Activated CD8-positive, alpha-beta memory T cell treated with anti-CD3 and anti-CD28 coated beads for 48 hours (primary cell): Measurements from ENCODE around the gene TMEM254.
"Not testable (repeated sequence)": the region's sequence is repeated elsewhere in the genome, so short reads cannot be mapped to it uniquely, and the experiment has no call there.

Source experiments
- DNase-seq, 3 experiments: peaks; one replicate each; pipeline ENCODE4 v3.0.0-alpha.2; 2020; ENCODE audit warnings: low read depth in 2 of 3, low spot score in 2 of 3

Gene TMEM254

DNA sequence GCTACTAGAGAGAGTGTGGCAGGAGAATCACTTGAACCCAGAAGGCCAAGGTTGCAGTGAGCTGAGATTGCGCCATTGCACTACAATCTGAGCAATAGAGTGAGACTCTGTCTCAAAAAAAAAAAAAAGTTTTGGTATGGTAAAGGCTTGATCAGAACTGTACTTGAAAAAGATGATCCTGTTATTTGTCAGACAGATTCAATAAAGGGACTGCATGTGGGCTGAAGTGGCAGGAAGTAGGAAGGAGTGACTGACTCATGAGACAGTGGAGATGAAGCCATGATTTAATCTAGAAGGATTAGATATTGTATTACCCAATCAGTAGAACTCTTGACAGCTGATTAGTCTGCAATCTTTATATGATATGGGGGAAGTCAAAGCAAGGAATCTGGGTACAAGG, 2.7 kb upstream of the TMEM254 start:
- no peak for DNase-seq

DNA sequence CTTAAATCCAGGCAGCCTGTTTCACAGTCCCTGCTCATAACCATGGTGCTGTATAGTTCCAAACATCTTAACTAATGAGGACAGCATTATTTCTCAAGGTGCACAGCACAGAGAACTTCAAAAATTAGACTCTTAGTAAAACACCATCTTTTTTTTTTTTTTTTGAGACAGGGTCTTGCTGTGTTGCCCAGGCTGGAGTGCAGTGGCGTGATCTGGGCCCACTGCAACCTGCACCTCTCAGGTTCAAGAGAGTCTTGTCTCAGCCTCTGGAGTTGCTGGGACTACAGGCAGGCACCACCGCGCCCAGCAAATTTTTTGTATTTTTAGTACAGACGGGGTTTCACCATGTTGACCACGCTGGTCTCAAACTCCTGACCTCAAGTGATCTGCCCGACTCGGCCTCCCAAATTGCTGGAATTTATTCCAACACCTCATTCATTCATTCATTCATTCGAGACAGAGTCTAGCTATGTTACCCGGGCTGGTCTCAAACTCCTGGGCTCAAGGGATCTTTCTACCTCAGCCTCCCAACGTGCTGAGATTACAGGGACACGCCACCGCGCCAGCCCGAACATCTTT, 507 bp upstream of the TMEM254 start:
- no peak for DNase-seq

GRCh38 chr10:80079312-80079719, 851 bp downstream of the TMEM254 start:
- no peak for DNase-seq

GRCh38 chr10:80081026-80081425, 2.6 kb downstream of the TMEM254 start:
- no peak for DNase-seq

DNA sequence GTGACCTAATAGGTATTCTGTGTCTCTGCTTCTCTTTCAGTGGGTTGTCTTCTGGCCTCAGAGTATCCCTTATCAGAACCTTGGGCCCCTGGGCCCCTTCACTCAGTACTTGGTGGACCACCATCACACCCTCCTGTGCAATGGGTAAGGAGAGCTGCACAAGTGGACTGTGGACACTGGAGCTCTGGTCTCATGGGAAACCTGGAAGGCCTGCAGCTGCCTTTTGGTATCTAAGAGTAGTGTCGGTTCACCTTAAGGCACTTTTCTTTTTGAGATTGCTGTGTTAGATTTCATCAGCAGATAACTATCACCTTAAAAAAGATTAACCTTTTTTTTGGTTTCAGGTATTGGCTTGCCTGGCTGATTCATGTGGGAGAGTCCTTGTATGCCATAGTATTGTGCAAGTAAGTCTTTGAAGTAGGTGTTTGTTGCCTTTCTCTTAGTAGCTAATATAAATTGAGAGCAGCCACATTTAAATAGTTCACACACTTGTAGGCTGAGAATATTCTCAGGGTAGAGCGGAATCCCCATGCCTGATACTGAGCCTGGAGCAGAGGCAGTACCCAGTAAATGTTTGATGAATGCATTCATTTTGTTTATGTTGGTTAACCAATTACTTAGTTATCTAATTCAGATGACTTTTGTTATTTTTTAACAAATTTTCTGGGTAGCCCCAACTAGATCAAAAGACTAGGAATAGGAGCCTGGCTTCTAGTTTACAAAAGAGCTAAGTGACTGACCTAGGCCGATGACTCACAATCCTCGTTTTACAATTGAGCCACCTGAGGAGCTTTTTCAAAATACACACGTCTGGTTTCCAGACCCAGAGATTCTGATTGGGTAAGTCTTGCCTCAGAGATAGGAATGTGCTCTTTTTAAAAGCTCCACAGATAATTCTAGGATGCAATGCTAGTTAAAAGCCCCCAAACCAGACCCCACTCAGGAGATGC, 3.6 kb downstream of the TMEM254 start:
- DNase-seq, result no peak

- DNase-seq, result no peak
These were observed 11.7 kb downstream of the TMEM254 start for GRCh38 chr10:80090121-80090520.

GRCh38 chr10:80094231-80094630, 15.8 kb downstream of the TMEM254 start:
- no peak for DNase-seq

- not testable (repeated sequence) for DNase-seq
These were observed 19.8 kb downstream of the TMEM254 start for GRCh38 chr10:80098272-80098671.

DNA sequence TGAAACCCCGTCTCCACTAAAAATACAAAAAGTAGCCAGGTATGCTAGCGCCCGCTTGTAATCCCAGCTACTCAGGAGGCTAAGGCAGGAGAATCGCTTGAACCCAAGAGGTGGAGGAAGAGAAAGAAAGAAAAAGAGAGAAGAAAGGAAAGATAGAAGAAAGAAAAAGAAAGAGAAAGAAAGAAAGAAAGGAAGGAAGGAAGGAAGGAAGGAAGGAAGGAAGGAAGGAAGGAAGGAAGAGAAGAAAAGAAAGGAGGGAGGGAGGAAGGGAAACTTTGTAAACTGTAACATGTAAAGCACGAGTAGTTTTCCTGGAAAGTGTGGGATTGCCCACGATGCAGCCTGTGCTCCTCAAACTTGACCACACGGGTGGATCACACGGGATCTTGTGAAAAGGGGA, 20.8 kb downstream of the TMEM254 start:
- DNase-seq, result not testable (repeated sequence)

DNA sequence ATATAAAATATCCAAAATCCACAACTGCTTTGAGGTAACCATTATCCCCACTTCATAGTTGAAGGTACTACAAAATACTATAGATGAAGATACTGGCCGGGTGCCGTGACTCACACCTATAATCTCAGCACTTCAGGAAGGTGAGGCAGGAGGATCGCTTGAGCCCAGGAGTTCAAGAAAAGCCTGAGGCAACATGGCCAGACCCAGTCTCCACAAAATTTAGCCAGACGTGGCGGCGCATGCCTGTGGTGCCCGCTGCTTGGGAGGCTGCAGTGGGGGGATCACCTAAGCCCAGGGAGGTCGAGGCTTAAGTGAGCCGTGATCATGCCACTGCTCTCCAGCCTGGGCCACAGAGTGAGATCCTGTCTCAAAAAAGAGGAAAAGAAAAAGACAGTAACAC, 21.7 kb downstream of the TMEM254 start:
- DNase-seq, result no peak

- DNase-seq, result no peak
These were observed 22.6 kb downstream of the TMEM254 start for GRCh38 chr10:80100861-80101695.

DNA sequence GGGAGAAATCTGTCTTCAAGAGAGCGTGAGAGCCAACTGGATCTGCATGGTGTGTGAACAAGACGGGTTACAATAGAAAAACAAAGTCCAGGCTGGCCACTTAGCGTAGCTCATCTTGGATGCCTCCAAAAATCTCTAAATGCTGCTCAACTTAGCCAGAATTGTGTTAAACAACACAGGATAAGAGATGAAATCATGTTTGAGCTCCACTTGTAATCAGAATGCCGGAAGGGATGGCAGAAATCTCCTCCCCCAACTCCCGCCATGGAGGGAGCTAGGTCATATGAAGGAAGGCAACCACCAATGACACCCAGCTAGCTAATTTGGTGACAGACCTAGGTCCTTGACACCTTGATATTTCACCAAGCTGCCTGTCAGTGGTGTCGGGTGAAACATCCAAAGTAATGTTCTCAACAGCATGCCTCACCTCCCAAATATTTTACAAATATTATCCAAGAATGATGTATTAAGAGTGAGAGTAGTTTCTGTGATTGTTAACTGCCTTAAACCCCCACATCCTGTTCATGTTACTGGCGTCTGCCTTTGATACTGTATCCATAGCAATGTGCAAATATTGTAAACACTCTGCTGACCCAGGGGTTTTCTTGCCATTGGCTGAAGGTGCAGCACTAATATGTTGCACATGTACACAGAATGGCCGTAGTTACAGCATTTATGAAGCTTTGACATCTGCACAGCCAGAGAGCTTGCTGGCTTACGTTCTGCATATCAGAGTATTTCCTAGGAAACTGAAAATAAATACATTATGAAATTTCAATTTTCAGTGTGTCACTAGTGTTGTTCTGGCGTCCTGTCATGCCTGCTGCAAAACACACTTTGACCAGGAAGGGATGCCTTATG, 25.8 kb downstream of the TMEM254 start:
- no peak for DNase-seq

DNA sequence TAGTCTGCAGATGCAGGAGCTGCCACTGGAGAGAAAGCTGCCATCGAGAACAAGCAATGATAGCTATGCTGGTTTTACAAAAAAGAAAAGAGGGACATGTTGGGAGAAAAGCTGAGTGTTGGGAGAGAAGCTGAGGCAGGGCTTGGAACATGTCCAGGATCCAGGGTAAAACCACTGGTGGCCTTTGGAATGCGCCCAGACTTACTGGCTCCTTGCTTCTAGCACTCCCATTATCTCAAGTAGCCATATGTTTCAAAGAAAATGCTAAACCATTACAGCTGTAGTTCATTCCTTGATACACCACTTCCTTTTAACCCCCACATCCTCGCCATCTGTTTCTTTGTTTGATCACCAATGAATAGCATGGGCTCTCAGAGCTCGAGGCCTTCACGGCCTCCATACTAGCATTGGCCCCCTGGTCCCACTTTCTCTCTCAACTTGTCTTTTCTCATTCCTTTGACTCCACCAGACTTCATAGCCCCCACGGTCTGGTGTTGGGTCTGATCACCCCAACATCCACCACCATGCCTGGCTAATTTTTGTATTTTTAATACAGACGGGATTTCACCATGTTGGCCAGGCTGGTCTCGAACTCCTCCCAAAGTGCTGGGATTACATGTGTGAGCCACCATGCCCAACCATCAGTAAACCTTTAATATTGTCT, 30.2 kb downstream of the TMEM254 start:
- no peak for DNase-seq

GRCh38 chr10:80110986-80111385, 32.5 kb downstream of the TMEM254 start:
- no peak for DNase-seq

DNA sequence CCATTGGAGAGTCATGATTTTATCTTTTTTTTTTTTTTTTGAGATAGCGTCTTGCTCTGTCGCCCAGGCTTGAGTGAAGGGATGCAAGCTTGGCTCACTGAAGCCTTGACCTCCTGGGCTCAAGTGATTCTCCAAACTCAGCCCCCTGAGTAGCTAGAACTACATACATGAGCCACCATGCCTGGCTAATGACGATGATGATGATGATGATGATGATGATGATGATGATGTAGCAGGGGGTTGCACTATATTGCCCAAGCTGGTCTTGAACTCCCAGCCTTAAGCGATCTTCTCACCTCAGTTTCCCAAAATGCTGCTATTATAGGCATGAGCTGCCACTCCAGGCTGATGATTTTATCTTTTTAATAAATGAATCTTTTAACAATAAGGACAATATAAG, 40.2 kb downstream of the TMEM254 start:
- no peak for DNase-seq

- no peak for DNase-seq
These were observed 43.7 kb downstream of the TMEM254 start for GRCh38 chr10:80122110-80122710.

GRCh38 chr10:80122746-80123145, 44.3 kb downstream of the TMEM254 start:
- DNase-seq, result no peak

- DNase-seq, result no peak
These were observed 48.4 kb downstream of the TMEM254 start for GRCh38 chr10:80126876-80127275.

DNA sequence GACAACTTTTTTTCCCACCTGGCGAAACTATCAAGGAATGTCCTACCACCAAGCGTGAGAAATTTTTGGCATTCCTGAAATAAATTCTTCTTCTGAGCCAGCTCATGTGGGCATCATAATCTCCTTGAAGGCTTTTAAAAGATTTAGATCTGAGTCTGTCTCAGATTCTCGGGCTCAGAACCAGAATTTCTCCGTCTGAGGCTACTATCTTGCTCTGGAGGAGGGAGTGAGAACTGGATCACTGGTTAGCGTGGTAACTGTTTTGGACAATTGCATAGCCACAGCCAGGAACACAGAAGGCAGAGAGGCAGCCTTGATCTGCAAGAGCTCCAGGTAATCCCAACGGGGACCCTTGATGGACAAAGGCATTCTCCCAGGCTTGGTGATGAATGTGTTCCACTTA, 53.0 kb downstream of the TMEM254 start:
- no peak for DNase-seq
